Measurements from ENCODE around the gene TPRN.

- TF ChIP-seq CTCF (conservative IDR thresholded peaks at IDR 0.05; ENCODE audit: low read depth, low read length) (no peak), POLR2A (IDR thresholded peaks at IDR 0.05; ENCODE audit: low read depth, low read length) (no peak), USF2 (IDR thresholded peaks at IDR 0.05; ENCODE audit: low read depth, low read length) (no peak), RAD21 (IDR thresholded peaks at IDR 0.05; ENCODE audit: low read length) (no peak), SMC3 (IDR thresholded peaks at IDR 0.05; ENCODE audit: low read depth, low read length) (no peak), CEBPB (IDR thresholded peaks at IDR 0.05; ENCODE audit: low read depth, low read length) (no peak), RCOR1 (IDR thresholded peaks at IDR 0.05; ENCODE audit: insufficient replicate concordance, low read length) (no peak), BHLHE40 (IDR thresholded peaks at IDR 0.05; ENCODE audit: low read depth, low read length) (no peak), MAFK (IDR thresholded peaks at IDR 0.05; ENCODE audit: low read depth, low read length) (no peak), FOS (IDR thresholded peaks at IDR 0.05; ENCODE audit: low read depth, low read length) (no peak), ELK1 (IDR thresholded peaks at IDR 0.05; ENCODE audit: borderline replicate concordance, low read depth, low read length) (no peak), RFX5 (IDR thresholded peaks at IDR 0.05; ENCODE audit: low read depth, low read length) (no peak), MAZ (IDR thresholded peaks at IDR 0.05; ENCODE audit: borderline replicate concordance, low read depth, low read length) (no peak), CHD1 (IDR thresholded peaks at IDR 0.05; ENCODE audit: low read depth, low read length) (no peak)
Measured at GRCh38 chr9:137201205-137201868, 796 bp upstream of the TPRN start.
